HK-2 (cell line): Measurements from ENCODE around the gene SCFD2.
"Not testable (repeated sequence)": the region's sequence is repeated elsewhere in the genome, so short reads cannot be mapped to it uniquely, and the experiment has no call there.

Experiments used
- DNase-seq: peaks from one replicate; pipeline ENCODE4 v3.0.0-alpha.2; 2018; ENCODE audit not compliant: unreplicated experiment

SCFD2 gene

DNA sequence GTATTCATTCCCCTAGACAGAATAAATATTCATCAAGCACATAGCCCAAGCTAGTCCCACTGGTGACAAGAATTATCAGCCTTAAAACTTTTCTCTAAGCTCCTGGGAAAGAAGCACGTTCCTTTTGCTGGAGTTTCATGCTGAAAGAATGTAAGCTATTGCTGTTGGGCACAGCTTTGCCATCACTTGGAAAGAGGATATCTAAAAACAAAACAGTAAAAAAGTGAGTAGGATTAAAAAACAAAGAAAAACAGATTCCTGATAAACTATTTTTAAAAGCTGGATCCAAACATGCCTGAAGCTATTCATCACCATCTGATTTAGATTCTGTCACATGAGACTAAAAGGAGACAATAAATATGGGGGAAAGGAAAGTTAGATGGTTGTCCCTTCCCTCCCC, 176.8 kb downstream of the SCFD2 start:
- no peak for DNase-seq

DNA sequence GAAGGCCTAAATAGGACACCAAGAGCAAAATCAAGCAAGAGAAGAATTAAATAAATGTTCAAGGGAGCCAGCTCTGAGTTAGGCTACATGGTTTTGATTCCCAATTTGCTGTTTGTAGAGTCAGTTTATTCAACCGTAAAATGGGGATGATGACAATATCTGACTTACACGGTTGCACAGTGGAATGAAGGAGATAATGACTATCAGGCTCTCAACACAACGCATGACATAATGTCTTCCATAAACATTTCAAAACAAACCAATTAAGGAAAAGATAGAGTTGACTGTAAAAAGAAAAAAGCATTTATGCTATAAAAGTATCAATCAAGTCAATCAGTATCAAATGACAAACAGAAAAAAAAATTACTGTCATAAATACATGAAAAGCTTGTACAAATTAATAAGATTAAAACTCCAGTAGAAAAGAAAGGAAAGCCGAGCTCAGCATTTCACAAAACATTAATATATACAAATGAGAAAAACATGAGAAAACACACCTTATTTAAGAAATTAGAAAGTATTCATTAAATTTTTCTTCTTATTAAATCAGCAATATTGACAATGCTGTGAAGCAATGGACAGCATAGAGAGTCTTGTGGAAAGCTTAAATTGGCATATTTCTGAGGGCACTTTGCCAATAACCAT, 179.0 kb downstream of the SCFD2 start:
- no peak for DNase-seq

DNA sequence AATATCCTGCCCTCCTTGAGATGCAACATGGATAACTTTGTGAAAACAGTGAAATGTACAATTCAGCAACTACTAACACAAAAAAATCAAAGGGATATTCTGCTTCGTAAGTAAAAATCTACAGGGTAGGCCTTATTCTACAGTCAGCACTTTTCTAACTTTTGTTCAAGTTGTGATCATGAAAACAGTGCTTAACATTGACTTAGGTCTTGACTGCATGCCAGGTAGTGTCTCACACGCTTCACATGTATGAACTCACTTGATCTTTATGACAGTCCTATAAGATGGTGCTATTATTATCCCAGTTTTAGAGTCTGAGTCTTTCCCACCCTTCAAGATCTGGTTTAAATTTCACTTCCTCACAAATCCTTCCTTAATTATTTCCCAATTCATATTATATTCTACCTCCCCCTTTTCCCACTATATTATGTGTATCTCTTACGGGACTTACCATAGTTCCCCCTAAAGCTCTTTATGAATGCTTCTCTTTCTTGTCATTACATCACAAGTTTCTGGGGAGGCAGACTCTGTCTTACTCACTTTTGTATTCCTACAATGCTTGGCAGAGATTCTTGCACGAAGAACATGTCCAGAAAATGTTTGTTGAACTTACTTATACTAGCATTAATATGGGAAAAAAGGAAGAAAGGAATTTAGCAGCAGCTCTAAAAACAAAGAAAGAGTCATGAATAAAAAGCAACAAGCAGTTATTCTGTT, 179.8 kb downstream of the SCFD2 start:
- no peak for DNase-seq

DNA sequence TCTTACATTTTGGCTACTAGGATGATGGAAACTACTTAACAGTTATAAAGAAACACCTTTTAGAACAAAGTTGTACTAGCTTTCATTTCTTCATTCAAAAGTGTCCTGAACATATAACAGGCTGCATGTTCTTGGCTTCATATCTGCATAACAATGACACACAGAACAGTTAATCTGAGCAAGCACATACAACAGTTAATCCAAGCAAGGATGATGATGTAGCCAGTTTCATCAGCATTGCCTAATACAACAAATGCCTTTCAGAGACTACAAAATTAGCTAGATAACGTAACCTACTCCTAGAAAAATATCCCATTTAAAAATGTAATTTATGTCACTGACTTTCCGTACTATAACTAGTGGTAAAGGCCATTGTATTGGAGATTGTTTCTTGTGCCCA, 182.1 kb downstream of the SCFD2 start:
- DNase-seq: no peak

DNA sequence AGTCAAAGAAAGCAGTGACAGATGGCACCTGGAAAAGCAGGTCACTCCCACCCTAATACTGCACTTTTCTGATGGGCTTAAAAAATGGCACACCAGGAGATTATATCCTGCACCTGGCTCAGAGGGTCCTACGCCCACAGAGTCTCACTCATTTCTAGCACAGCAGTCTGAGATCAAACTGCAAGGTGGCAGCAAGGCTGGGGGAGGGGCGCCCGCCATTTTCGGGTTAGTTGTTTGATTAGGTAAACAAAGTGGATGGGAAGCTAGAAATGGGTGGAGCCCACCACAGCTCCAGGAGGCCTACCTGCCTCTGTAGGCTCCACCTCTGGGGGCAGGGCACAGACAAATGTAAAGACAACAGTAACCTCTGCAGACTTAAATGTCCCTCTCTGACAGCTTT, 188.1 kb downstream of the SCFD2 start:
- DNase-seq: not testable (repeated sequence)

DNA sequence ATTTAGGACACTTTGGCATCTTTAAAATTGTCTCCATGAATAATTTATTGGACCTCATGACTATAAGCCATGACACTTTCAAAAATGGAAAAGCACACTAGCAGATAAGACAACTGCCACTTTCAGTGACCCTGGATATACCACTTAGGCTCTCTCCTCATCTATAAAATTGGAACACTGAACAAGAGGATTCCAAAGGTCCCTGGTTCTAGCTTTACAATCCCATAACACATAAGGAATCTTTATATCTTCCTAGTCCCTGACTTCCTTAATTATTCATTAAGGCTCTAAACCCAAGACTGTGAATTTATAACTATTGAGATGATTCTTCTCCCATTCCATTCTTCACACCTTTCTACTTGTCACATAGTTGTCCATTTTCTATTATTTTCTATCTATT, 190.2 kb downstream of the SCFD2 start:
- DNase-seq: no peak

DNA sequence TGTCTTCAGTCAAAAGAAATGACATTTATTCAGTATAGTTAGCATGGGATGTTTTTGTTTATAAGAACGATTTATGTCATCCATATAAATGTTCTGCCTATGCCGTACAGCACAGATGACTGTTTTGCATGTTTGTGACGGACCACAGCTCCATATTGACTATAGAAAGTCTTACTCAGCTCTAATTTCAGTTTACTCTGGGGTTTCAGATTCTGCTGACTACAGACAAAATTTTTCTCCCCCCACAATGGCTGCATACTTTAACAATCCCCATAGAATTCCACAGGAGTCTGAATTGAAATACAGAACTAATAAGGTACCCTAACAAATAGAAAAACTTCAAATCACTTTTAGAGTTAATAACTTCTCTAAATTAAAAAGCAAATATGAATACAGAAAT, 191.0 kb downstream of the SCFD2 start:
- no peak for DNase-seq

DNA sequence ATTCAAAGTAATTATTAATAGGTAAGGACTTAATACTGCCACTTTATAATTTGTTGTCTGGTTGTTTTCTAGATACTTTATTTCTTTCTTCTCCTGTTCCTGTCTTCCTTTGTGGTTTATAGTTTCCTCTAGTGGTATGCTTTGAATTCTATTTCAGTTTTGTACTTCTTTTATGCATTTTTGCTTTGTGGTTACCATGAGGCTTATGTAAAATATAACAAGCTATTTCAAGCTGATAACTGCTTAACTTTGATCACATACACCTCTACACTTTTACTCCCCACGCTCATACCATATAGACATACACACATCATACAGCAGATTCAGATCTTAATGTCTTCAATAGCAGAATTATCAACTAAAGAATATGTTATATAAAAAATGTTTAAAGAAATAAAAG, 192.3 kb downstream of the SCFD2 start:
- no peak for DNase-seq

DNA sequence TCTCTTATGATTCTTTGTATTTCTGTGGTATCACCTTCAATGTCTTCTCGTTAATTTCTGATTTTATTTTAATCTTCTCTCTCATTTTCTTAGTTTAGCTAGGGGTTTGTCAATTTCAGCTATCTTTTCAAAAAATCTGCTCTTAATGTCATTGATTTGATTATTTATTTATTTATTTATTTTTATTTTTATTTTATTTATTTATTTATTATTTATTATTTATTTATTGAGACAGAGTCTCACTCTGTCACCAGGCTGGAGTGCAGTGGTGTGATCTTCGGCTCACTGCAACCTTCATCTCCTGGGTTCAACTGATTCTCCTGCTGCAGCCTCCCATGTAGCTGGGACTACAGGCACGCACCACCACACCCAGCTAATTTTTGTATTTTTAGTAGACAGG, 194.1 kb downstream of the SCFD2 start:
- DNase-seq: no peak

DNA sequence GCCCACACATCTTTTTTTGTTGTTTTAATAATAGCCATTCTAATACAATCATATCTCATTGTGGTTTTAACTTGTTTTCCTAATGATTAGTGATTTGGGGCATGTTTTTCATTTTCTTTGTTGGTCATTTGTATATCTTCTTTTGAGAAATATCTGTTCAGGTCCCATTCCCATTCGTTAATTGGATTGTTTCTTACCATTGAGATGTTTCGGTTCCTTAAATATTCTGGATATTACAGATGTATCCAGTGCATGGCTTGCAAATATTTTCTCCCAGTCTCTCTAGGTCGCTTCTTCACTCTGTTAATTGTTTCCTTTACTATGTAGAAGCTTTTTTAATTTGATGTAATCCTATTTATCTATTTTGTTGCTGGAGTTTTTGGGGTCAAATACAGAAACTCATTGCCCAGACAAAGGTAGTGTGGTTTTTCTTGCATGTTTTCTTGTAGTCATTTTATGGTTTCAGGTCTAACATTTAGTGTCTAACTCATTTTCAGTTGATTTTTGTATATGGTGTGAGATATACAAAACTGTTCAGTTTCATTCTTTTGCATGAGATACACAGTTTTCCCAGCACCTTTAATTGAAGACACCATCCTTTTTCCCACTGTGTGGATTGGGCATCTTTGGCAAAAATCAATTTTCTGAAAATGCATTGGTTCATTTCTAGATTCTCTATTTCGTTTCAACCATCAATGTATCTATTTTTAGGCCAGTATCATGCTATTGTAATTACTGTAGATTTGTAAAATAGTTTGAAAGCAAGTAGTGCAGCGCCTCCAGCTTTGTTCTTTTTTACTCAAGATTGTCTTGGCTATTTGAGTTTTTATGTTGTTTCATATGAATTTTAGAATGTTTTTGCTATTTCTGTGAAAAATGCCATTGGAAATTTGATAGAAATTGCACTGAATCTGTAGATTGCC, 195.9 kb downstream of the SCFD2 start:
- no peak for DNase-seq

DNA sequence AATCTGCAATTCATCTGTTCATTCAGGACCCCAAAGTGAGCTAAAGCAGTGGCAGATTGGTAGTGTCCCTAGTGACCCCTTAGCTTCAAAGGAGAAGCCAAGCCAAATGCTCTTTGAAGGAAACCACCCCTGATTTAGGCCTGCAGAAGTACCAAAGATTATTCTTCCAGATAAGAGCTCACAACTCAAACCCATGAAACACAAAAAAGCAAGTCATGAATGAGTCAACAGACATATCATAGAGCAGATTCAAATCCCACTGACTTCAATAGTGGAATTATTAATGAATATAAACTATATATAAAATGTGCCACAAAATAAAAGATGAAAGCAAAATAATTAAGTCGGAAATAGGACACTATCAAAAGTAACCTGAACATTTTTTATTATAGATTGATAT, 197.6 kb downstream of the SCFD2 start:
- DNase-seq: no peak

DNA sequence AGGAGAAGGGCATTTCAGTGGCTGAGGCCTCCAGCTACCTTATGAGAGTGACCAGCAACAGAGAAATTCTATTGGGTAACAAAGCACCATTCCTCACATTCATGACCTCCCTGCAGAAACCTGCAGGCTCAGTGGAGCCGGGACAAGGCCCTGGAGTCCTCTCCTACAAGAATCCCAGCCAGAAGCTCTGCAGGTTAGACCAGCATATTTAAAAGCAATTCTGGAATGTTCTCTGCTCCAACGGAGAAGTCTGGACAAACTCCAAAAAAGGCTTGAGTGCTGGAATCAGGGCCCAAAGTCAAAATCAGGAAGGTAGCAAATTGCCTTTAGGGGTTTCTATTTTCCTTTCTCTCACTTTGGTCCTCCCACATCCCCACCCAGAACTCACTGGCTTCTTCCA, 202.9 kb downstream of the SCFD2 start:
- DNase-seq: no peak

DNA sequence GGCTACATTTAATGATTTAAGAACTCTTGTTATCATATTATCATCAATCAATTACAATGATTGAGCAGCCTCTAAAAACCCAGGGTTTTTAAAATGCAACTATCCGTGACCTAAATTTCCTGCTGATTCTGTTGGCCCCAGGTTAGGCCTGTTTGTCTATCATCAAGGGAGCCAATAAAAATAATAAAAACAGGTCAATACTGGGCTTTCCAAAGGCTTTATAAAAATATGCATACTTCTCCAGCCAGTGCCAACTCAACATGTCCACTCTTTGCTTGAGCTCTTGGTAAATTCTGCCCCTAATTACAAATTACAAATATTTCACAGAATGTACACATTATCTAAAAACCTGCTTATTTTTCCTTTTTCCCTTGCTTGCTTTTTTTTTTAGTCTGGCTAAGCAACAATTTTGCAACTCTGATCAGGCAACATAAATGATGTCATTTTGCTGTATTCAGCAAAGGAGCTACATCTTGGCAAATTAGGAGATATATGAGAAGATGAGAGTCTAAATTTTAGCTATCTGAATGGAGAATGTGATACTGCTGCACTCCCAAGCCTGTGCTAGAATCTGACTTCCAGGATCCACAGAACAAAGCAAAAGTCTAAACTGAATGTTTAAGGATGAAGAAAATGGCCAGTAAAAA, 204.0 kb downstream of the SCFD2 start:
- DNase-seq: no peak

DNA sequence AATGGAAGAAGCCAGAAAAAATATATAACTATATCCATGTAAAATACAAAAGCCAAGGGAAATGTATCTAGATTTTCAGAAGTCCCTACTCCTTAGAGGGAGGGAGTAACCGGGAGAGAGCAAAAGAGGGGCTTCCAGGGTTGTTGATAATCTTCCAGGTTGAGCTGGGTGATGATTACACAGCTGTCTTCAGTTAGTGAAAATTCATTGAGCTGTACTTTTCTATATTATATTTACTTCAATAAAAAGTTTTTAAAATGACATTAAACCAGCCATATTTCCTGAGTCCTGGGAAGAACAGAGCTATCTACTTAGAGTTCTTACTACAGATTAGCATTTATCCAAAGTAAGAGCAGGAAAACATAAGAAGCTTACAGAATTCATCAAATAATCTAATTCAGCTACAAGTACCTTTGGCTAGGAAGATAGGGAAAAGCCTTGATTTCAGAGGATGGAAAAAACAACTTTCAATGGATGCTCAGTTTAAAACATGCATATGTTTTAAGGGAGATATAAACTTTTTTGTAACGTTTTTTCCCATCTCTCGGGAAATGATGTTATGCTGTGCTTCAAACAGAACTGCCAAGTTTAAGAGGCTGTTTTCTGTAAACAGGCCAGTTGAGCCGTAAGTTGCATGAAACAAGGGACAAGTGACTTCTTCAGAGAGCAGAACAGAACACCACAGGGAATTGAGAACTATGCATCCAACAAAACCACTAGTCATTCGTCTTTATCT, 204.6 kb downstream of the SCFD2 start:
- no peak for DNase-seq

DNA sequence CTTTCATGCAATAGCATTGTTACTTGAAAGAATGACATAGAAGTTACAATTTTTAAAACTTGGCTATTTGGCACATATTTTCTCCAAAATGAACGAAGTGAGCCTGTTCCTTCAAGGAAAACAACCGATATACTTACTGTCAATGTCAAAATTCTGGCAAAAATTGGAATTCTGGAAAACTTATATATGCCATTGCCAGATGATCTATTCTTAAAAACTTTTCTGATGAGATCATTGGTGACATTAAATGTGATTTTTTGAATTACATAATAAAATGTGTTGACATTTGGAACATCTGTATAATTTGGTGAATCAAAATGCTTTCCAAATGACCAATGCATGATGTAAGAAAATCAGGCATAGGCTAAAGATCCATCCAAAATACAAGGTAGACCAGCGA, 209.0 kb downstream of the SCFD2 start:
- DNase-seq: no peak

DNA sequence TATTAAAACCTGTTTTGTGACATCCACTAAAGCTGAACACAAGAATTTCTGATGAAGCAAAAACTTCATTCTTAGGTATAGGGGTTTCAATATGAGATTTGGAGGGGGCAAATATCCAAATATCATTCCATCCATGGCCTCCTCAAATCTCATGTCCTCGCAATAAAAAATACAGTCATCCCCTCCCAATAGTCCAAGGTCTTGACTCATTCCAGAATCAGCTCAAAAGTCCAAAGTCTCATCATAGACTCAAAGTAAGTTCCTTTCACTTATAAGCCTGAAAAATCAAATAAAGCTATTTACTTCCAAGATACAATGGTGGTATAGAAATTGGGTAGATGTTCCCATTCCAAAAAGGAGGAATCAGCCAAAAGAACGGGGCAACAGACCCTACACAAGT, 213.4 kb downstream of the SCFD2 start:
- DNase-seq: no peak

DNA sequence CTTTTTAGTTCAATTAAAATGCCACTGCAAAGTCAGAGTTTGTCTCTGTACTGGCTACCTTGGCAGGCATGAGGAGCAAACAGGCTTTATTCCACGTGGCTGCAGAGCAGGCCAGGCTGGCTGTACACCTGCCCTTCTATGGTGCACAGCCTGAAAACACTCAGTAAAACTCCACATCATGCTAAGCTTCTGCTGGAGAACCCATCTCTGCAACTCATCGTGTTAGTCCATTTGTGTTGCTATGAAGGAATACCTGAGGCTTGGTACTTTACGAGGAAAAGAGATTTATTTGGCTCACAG, 214.4 kb downstream of the SCFD2 start:
- no peak for DNase-seq

DNA sequence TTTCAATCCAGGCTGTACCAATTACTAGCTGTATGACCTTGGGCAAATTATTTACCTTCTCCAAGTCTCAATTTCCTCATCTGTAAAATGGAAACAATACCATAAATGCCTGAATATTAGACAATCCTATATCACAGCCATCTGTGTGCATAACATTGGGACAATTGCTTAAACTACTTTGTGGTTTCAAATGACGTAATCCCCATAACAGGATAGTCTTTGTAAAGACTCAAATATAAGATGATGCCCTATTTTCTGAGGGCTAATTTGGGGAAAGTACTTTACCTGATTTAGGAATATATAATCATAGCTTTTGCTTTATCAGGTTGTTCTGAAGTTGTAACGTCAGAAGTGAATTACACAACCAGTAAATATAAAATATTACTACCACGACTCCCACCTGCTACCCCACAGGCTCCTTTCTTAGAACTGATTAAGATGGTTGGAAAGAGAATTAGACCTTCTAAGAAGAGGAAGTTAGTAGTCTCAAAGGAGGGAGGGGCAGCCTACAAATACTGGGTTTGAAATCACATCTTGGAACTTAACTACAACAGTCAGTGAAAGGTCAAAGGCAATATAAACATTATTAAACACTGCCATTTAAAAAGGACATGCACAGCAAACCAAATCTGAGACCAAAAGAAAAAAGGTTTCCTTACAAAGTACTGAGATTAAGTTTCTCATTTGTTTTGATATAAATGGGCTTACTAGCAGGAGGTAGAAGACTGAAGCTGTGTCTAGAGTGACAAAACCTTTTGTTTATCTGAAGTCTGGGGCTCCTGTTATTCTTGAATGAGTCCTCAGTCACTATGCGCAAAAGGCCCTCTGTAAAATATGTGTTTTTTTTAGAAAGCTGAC, 215.0 kb downstream of the SCFD2 start:
- no peak for DNase-seq

DNA sequence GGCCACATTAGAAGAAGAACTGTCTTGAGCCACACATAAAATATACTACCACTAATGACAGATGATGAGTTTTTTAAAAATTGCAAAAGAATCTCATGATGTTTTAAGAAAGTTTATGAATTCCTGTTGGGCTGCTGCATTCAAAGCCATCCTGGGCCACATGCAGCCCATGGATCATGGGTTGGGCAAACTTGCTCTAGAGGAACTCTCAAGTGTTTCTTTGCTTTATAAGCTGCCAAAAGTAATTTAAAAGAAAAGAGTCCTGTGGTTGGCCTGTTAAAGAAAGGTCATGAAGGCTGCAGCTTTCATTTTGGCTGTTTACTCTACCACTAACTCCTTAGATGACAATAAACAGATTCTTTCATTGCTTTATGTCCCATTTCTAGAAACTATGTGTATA, 218.2 kb downstream of the SCFD2 start:
- no peak for DNase-seq

DNA sequence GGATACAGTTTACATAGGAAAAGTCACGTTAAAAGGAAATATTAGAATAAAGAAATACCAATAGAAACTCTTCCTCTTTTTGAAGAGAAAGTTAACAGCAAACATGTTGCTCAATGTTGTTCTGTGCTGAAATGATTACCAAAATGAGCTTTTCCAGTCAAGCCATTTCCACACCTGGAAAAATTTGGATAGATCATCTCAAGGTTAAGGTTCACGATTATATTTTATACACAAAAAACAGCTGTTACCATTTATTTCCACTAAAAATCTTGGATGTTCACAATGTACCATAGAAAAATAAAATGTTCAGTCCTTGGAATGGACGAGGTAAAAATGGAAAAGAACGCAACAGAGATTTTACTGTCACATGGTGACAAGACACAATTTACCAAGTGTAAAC, 218.7 kb downstream of the SCFD2 start:
- no peak for DNase-seq

DNA sequence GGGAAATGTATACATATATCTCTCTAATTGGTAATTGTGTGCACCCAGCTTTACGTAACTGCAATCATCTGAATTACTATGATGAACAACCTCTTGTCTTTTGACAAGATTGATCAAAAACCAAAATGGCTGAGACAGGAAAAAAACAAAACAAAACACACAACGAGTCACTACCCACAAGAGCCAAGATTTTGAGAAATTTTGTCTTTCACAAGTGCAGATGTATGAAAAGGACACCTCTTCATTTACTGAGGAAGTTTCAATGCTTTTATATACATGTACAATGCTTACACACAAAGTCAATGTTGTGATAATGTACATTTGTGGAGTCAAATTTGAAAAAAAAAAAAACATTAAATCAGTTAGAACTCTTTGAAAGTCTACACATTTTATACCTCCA, 224.6 kb downstream of the SCFD2 start:
- no peak for DNase-seq
